NCI-H1694 (cell line): Measurements from ENCODE around the gene PHTF2.

Experiments
- DNase-seq: peaks from one replicate; lab custom pipeline; 2025; lab: John Stamatoyannopoulos, UW

Gene PHTF2

GRCh38 chr7:77794000-77794399 lies 4.6 kb upstream of the PHTF2 start:
- no peak for DNase-seq

GRCh38 chr7:77796109-77796508 lies 2.5 kb upstream of the PHTF2 start:
- no peak for DNase-seq

GRCh38 chr7:77796960-77797359 lies 1.6 kb upstream of the PHTF2 start:
- no peak for DNase-seq

- no peak for DNase-seq
Observed at GRCh38 chr7:77797734-77798393, 709 bp upstream of the PHTF2 start.

GRCh38 chr7:77799078-77799964 lies 748 bp downstream of the PHTF2 start:
- peak; percentile 9 for DNase-seq

GRCh38 chr7:77800158-77800557 lies 1.6 kb downstream of the PHTF2 start:
- no peak for DNase-seq

GRCh38 chr7:77800730-77801129 lies 2.2 kb downstream of the PHTF2 start:
- no peak for DNase-seq

- DNase-seq = no peak
Observed at GRCh38 chr7:77802557-77803405, 4.2 kb downstream of the PHTF2 start.

GRCh38 chr7:77806425-77806824 lies 7.9 kb downstream of the PHTF2 start:
- DNase-seq = no peak

- no peak for DNase-seq
Observed at GRCh38 chr7:77808517-77808916, 9.9 kb downstream of the PHTF2 start.

GRCh38 chr7:77811516-77812289 lies 13.1 kb downstream of the PHTF2 start:
- DNase-seq = no peak

GRCh38 chr7:77812290-77812685 lies 13.7 kb downstream of the PHTF2 start:
- DNase-seq = no peak

GRCh38 chr7:77813180-77813579 lies 14.6 kb downstream of the PHTF2 start:
- no peak for DNase-seq

- no peak for DNase-seq
Observed at GRCh38 chr7:77819021-77819420, 20.4 kb downstream of the PHTF2 start.

- DNase-seq = no peak
Observed at GRCh38 chr7:77820967-77821366, 22.4 kb downstream of the PHTF2 start.

- DNase-seq = no peak
Observed at GRCh38 chr7:77822269-77822668, 23.7 kb downstream of the PHTF2 start.

- DNase-seq = no peak
Observed at GRCh38 chr7:77823787-77824186, 25.2 kb downstream of the PHTF2 start.

- DNase-seq = no peak
Observed at GRCh38 chr7:77824636-77825035, 26.1 kb downstream of the PHTF2 start.

GRCh38 chr7:77825131-77825530 lies 26.6 kb downstream of the PHTF2 start:
- DNase-seq = no peak

- DNase-seq = no peak
Observed at GRCh38 chr7:77826300-77826699, 27.7 kb downstream of the PHTF2 start.

GRCh38 chr7:77827999-77828398 lies 29.4 kb downstream of the PHTF2 start:
- no peak for DNase-seq
